Measurements from ENCODE around the gene SPACA9. TPM values are rescaled to one million over a fixed set of nuclear protein-coding genes. Genes with fewer than 3 reads are reported as not detected.

The SPACA9 gene
- total RNA-seq, 3 donors from 2014 or later (not counting 1 experiment from before 2014, with no cell fraction given): 1.1 to 1.6 (median 1.4) TPM

- Mint-ChIP-seq H3K27me3 (ENCODE audit: low read depth in 2 of 2) (peaks cover 0 to 5% of the 10 kb centered on the region in 2 donors), H3K9me3 (no peaks in the 10 kb centered on the region), H3K4me3 (no peak overlapping the region), H3K36me3 (no peaks in the 10 kb centered on the region), H3K4me1 (peaks cover 4 to 9% of the 10 kb centered on the region in 2 donors), H3K27ac (no peak overlapping the region)
- no peak for ATAC-seq
- WGBS (ENCODE audit: insufficient coverage): 78% methylated on average over 24 of the region's 24 CpGs
- no peak for DNase-seq
- intact Hi-C loops (cut with micrococcal nuclease): loop anchor here (2.0 kb wide), 1 partner anchor 73 kb away; no protein-coding TSS in a partner anchor
- Histone ChIP-seq H3K27me3 (ENCODE audit: control insufficient read depth, insufficient read depth, low read length) (no peaks in the 10 kb centered on the region), H3K27ac (ENCODE audit: low read length) (no peak overlapping the region), H3K4me1 (ENCODE audit: control insufficient read depth, insufficient read depth, low read length) (peaks cover 11% of the 10 kb centered on the region), H3K36me3 (ENCODE audit: control insufficient read depth, insufficient read depth, low read length) (no peaks in the 10 kb centered on the region), H3K4me3 (ENCODE audit: low read length) (no peak overlapping the region), H3K9me3 (ENCODE audit: control insufficient read depth, insufficient read depth, low read length) (no peaks in the 10 kb centered on the region)
- TF ChIP-seq, protein P1, sequence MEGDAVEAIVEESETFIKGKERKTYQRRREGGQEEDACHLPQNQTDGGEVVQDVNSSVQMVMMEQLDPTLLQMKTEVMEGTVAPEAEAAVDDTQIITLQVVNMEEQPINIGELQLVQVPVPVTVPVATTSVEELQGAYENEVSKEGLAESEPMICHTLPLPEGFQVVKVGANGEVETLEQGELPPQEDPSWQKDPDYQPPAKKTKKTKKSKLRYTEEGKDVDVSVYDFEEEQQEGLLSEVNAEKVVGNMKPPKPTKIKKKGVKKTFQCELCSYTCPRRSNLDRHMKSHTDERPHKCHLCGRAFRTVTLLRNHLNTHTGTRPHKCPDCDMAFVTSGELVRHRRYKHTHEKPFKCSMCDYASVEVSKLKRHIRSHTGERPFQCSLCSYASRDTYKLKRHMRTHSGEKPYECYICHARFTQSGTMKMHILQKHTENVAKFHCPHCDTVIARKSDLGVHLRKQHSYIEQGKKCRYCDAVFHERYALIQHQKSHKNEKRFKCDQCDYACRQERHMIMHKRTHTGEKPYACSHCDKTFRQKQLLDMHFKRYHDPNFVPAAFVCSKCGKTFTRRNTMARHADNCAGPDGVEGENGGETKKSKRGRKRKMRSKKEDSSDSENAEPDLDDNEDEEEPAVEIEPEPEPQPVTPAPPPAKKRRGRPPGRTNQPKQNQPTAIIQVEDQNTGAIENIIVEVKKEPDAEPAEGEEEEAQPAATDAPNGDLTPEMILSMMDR (IDR thresholded peaks at IDR 0.05): no peak
Measured at GRCh38 chr9:132857616-132858342, 20.9 kb upstream of the SPACA9 start.

- Histone ChIP-seq H3K27ac (ENCODE audit: low read length) (no peak overlapping the region), H3K4me3 (ENCODE audit: low read length) (no peak overlapping the region), H3K9me3 (ENCODE audit: control insufficient read depth, insufficient read depth, low read length) (no peaks in the 10 kb centered on the region), H3K27me3 (ENCODE audit: control insufficient read depth, insufficient read depth, low read length) (no peaks in the 10 kb centered on the region), H3K36me3 (ENCODE audit: control insufficient read depth, insufficient read depth, low read length) (no peaks in the 10 kb centered on the region), H3K4me1 (ENCODE audit: control insufficient read depth, insufficient read depth, low read length) (peaks cover 11% of the 10 kb centered on the region)
- ATAC-seq (no peak), DNase-seq (no peak)
- intact Hi-C loops (cut with micrococcal nuclease): no loop called here
- TF ChIP-seq, protein P1 (IDR thresholded peaks at IDR 0.05): no peak
- peaks cover 4 to 9% of the 10 kb centered on the region in 2 donors for H3K4me1 Mint-ChIP-seq
- no peak overlapping the region for H3K4me3 Mint-ChIP-seq
- no peaks in the 10 kb centered on the region for H3K9me3 Mint-ChIP-seq
- 84% methylated on average over 7 of the region's 7 CpGs for WGBS (ENCODE audit: insufficient coverage)
- H3K36me3 Mint-ChIP-seq: no peaks in the 10 kb centered on the region
- H3K27me3 Mint-ChIP-seq (ENCODE audit: low read depth in 2 of 2): peaks cover 0 to 5% of the 10 kb centered on the region in 2 donors
- no peak overlapping the region for H3K27ac Mint-ChIP-seq
Measured at GRCh38 chr9:132858751-132859150, 19.9 kb upstream of the SPACA9 start.

- Mint-ChIP-seq H3K9me3 (no peaks in the 10 kb centered on the region), H3K4me1 (no peaks in the 10 kb centered on the region), H3K36me3 (no peaks in the 10 kb centered on the region)
Measured at GRCh38 chr9:132861666-132862065, 17.0 kb upstream of the SPACA9 start.

More at GRCh38 chr9:132861666-132862065, 17.0 kb upstream of the SPACA9 start:
- WGBS (ENCODE audit: insufficient coverage): 73% methylated on average over 3 of the region's 3 CpGs
- Mint-ChIP-seq H3K27ac (no peak overlapping the region), H3K4me3 (no peak overlapping the region), H3K27me3 (ENCODE audit: low read depth in 2 of 2) (peaks cover 0 to 2% of the 10 kb centered on the region in 2 donors)
- H3K27me3 ChIP-seq (ENCODE audit: control insufficient read depth, insufficient read depth, low read length): no peaks in the 10 kb centered on the region
- TF ChIP-seq, protein P1 (IDR thresholded peaks at IDR 0.05): no peak
- no peak overlapping the region for H3K4me3 ChIP-seq (ENCODE audit: low read length)
- ATAC-seq (no peak), DNase-seq (no peak)
- no peaks in the 10 kb centered on the region for H3K9me3 ChIP-seq (ENCODE audit: control insufficient read depth, insufficient read depth, low read length)
- no peaks in the 10 kb centered on the region for H3K4me1 ChIP-seq (ENCODE audit: control insufficient read depth, insufficient read depth, low read length)
- H3K36me3 ChIP-seq (ENCODE audit: control insufficient read depth, insufficient read depth, low read length): no peaks in the 10 kb centered on the region
- no peak overlapping the region for H3K27ac ChIP-seq (ENCODE audit: low read length)
- intact Hi-C loops (cut with micrococcal nuclease): no loop called here
